ENCODE measurements around the gene CCDC30.

GRCh38 chr1:42433369-42433768 lies 29.7 kb upstream of the CCDC30 start:
- TF ChIP-seq POLR2A (IDR thresholded peaks at IDR 0.05) (no peak), CTCF (IDR thresholded peaks at IDR 0.05) (no peak)
